Stimulated activated CD4-positive, alpha-beta T cell treated with anti-CD3 and anti-CD28 coated beads, TNF-alpha, amount 100 ng/mL, for 24 hours (primary cell): ENCODE results near the gene RBFOX1.
"Not testable (repeated sequence)": the region's sequence is repeated elsewhere in the genome, so short reads cannot be mapped to it uniquely, and the experiment has no call there.

Experiments
- DNase-seq, 3 experiments: peaks; one replicate each; pipeline ENCODE4 v3.0.0-alpha.2; 2020; ENCODE audit warnings: low read depth in 3 of 3

Gene RBFOX1

DNA sequence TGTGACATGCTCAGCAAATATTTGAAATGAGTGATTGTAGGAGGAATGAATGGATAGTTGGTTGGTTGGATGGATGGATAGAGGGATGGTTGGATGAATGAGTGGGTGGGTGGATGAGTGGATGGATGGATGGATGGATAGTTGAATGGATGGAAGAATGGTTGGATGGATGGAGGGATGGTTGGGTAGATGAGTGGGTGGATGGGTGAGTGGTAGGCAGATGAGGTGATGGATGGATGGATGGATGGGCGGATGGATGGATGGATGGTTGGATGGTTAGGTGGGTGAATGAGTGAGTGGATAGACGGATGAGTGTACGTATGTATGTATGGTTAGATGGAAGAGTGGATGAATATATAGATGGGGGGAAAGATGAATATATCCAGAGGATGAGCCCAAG, 137.7 kb downstream of the RBFOX1 start:
- DNase-seq: no peak

DNA sequence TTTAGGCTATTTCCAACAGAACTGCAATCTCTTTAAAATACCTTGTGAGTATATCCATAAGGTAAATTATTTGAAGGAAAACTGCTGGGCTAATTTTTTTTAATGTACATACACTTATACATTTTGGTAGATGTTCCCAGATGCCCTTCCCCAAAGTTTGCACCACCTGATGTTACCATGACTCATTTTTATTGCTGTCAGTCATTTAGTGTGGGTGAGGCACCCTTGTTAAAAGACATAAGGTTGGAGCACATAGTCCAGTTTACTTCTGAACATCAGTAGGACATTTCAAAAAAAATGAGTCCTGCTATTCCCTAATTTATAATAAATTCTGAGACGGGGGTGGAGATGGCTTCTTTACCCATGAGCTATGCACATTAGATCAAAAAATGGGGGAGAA, 138.6 kb downstream of the RBFOX1 start:
- DNase-seq: no peak

DNA sequence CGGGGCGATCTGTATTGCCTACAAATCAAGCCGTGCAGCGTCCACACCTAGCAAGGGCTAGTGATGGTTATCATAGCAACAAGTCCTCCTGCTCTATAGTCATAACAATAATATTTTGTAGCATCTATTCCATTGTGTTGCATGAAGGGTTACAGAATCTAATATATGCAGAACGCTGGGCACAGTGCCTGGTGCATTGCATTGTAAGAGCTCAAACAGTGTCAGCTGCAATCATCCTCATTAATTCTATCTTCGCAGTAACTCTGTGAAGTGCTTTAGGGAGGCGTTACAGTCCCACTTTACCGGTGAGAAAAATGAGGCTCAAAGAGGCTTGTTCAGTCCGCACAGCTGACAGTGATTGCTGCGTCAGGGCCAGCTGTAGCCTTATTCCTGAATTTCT, 149.4 kb downstream of the RBFOX1 start:
- DNase-seq: no peak

DNA sequence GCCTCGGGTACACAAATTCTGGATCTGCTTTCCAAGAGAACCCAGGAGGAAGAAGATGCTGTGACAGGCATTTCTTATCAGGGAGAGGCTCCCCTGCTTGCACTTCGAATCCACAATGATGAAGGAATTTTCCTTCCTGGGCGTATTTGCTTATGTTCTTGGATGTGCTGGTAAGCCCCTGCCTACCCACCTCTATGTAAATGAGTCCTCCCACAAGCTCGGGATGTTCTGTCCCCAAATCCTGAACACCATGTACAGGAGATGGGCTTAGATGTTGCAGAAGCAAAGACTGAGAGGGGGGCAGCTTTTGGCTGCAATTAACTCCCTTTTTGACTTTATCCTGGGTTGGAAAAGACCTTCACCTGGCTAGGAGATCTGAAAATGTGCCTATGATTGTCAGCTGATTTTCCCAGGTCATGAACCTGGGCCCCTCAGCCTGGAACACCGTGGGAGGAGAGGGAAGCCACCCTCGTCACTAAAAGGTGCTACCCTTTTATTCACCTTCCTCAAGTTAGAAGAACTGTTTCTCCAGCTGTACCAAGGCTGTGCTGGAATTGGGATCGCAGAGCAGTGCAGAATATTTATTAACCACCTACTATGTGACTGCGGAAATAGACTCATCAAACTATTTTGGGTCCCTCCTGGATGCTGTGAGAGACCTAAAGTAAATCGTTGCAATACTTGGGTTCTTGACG, 150.1 kb downstream of the RBFOX1 start:
- DNase-seq: no peak

DNA sequence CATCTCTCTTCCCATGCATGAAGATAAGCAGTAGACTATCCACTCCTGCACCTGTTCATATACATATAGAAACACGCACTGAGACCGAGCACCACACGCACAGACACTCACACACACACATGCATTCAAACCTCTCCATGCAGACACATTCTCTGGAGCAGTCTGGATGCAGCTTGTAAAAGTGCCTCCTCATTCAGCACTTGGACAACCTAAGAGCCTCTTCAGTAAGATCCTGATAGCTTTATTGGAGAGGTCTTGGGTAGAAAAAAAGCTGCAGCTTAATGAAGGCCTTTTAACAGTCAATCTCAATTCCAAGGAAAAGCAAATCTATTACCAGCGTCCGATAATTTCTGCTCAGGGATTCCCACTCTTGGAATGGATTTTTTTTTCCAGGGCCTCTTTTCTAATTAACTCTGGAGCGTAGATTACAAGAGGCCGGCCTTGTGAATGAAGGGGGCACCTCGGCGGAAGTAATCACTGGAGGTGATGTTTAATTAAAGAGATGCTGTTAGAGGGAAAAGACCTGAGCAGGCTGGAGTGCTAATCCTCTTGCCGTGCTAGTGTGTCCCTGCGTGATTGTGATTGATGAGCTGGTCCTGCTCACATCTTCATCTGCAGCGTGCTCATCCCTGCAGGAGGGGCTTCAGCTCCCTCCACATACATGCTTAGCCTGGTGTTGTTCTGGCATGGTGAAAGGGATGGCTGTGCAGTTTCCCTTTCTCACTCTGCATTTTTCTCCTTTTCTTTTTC, 155.1 kb downstream of the RBFOX1 start:
- no peak for DNase-seq

DNA sequence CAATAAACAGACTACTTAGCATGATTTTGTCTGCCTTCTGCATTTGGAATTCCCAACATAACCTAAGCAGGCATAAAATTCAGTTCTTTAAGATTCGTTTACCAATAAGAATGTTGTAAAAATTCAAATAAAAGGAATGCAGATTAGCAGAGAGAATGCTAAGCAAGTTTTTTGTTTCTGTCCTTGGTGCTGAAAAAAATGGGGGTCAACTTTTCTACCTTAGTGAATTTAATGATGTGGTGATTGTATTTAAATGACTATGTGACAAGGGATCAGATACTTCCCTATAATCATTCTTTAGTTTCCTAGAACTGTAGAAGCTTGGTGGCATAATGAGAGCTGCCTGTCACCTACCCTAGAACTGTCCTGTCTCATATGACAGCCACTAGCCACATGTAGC, 159.5 kb downstream of the RBFOX1 start:
- DNase-seq: no peak

DNA sequence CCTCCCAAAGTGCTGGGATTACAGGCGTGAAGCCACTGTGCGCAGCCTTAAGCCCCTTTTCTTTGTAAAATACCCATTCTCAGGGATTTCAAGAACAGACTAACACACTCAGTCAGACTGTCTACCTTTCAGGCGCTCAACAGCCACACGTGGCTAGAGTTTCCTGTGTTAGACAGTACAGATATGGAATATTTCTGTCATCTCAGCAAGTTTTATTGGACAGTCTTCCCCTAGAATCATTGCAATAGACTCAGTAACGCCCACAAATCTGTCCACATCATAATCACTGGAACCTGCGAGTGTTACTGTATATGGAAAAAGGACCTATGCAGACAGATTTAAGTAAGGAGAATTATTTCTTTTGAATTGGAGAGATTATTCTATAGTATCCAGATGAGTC, 160.5 kb downstream of the RBFOX1 start:
- DNase-seq: no peak

DNA sequence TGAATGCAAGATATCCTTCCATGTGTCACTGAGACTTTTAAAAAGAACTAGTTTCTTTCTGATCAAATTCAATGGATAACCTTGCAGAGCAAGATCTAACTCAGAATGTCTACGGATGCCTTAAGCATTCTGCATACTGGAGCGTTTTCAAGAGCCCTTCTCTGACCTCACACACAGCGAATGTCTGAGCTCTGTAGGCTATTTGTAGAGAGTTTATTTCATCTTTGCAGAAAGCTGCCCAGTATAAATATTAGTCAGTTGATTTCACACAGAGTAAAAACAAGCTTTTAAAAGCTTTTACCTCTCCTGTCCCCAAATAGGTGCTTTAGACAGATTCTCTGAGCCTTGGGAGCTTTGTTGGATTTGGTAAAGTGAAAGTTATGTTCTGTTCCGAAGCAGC, 165.0 kb downstream of the RBFOX1 start:
- DNase-seq: no peak

DNA sequence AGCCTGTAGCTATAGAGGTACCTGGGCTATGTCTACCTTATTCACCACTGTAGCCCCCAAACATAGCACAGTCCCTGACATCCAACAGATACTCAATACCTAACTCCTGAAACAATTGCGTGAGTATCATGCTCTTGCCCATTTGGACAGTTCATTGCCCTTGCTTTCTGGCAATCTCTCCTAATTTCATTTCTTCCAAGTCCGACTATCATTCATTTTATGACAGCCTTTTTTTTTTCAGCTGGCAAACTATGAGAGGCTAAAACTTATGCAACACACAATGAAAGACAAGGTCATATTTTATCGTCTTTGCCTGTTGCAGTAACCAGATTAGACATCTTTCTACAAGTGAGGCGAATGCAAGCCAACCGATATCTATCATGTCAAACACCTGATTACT, 169.2 kb downstream of the RBFOX1 start:
- no peak for DNase-seq

DNA sequence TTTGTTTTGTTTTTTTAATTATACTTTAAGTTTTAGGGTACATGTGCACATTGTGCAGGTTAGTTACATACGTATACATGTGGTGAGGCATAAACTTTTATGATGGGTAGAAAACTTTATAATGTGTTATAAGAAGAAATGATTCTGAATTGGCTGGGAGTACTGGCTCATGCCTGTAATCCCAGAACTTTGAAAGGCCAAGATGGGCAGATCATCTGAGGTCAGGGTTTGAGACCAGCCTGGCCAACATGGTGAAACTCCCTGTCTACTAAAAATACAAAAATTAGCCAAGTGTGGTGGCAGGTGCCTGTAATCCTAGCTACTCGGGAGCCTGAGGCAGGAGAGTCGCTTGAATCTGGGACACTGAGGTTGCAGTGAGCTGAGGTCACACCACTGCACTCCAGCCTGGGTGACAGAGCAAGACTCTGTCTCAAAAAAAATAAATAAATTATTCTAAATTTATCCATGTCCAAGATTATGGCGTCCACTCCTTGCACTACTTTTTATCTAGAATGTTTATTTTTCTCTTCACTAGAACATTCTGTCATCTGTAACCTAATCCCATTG, 170.0 kb downstream of the RBFOX1 start:
- not testable (repeated sequence) for DNase-seq

DNA sequence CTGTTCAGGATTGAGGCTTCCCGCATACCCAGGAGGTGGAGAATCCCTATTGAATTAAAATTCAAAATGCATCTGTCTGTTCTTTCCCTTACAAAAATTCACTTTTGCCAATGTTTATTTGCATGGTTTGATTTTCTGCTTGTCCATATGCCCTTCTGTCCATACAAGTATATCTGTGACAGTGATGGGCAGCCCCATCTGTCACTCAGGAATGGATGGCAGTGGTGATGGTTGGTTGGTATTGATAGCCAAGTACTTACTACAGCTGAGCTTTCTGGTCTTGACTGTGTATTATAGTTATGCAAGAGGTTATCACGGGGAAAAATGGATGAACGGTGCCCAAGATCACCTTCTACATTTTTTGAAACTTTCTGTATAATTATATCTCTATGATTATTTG, 171.0 kb downstream of the RBFOX1 start:
- no peak for DNase-seq

DNA sequence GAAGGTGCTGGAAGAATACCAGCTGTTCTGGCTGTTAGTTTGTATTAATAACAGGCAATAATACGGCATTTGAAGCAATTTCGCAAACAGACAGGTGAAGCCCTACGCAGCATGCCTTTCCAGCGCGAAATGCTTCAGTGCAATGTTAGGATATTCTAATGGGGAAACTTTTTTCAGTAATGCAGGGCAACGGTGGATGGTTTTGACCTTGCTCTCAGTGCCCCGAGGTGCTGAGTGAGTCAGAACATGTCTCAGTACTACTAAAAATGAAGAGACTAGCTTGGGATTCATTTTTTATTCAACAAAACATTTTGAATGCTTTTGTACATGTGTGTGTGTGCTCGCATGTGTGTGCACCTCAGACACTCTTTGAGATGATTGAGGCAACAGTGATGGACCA, 172.2 kb downstream of the RBFOX1 start:
- DNase-seq: no peak

DNA sequence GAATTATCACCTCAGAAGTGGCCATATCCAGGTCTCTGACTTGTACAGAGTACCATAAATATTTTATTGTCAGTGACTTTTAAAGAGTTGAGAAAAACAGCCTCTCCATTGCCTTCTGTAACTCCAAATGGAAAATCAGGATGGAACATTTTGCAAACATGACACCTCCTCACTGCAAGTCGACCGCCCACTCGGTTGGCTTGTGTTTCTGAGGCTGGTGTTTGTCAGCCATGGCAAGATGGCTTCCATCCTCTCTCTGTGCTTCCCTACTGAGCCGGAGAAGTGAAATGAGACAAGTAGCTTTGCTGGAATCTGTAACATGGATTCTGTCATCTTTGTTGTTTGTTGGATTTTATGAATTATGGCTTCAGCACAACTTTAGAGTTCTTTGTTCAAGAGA, 172.8 kb downstream of the RBFOX1 start:
- no peak for DNase-seq

DNA sequence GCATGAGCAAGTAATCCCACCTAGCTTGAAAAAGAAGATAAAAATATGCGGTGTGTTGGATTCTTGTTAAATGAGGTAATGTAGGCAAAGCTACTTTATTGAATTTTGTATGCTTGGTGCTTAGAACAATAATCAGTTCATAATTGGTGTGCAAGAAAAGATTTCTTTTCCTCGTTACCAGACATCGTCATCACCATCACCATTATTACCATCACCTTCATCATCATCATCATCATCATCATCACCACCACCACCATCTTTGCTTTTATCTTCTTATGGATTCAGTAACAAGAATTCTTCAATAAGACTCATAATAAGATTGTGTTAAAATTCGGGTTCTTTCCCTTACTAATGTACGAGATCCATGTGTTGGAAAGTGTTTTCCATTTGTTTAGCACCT, 173.7 kb downstream of the RBFOX1 start:
- DNase-seq: no peak

DNA sequence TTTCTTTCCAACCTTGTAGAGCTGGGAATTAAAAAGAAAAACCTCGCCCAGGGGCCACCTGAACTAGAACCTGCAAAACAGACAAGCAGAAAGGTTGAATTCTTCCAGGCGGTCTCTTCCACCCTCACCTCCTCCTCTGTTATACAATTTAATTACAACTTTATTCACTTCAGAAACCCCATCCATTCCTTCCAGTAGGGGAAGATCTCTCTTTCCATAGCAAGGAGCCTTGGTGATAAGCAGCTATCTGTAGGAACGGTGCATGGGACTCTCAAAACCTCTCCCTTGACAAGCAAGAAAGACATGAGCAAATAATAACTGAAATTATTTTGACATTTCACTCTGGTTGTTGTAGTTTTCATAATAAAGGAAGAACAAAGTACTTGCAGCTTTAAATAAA, 176.0 kb downstream of the RBFOX1 start:
- DNase-seq: no peak

DNA sequence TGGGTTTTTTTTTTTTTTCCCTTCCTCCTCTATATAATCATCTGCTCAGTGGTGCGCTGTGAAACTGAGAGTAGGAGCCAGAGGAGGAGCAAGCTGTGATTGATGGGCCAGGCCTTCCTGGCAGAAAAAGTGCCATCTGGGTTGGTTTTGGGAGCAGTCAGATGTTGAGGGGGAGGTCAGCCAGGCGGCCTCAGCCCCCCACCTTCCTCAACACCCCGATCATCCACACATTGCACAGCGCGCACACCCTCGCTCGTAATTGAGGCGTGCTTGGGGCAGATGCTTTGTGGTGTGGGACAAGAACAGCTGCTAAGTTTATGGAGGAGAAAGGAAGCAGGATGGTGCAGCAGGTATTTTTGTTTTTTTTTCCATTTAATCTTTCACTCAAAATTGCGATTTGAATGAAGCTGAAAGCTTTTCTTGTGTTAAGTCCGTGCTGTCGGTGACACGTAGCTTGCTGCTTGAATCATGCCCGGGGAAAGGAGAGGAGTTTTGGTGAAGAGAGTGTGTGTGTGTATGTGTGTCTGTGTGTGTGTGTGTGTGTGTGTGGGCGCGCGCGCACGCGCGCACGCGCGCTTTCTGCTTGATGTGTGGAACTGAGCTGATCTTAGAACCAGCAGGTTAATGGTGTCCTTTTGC, 177.4 kb downstream of the RBFOX1 start:
- no peak for DNase-seq

DNA sequence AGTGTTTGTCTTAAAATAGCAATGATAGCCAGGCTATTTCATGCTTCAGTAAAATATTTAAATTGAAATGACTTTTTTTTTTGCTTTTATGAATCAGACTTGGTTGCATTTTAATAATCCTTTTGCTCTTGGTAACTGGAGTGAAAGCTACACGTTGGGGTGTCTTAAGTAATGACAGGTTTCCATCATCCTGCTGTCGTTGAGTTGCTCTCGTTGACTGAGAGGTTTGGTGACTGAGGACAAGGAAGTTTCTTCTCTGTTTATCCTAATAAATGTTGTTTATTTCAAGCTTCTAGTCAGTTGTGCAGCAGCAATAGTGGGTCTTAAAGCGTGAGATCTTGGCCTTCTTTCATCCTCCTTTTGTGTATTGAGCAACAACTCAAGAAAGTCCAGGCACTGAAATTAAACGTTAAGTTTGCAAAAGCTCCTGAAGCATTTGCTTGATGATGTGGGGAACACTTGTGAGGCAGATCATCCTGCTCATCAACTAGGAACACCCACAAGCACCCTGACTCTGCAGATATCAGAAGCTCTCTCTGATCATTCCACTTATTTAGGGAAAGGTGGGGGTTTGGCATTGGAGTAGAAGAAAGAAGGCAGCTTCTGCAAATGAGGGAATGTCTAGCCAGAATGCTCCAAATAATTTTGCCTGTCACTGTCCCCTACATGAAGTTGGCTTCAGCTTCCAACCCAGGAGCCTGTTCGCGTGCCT, 179.1 kb downstream of the RBFOX1 start:
- no peak for DNase-seq

DNA sequence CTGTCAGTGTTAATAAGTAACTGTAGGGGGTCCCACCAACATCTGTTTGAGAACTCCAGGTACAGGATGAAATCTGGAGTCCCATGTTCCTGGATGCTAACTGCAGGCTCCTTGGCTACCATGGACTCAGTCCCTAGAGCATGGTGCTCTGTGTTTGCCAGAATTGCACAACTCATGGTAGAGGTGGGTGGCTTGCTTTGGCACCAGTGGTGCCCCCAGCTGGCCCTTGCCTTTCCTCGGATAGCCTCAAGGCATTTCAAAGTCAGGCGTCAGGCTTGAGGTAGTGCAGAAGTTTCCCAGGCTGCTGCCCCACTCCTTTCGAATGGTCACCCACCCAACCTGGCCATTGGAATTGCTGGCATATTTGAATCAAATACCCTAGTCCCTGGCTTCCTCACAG, 179.9 kb downstream of the RBFOX1 start:
- no peak for DNase-seq

DNA sequence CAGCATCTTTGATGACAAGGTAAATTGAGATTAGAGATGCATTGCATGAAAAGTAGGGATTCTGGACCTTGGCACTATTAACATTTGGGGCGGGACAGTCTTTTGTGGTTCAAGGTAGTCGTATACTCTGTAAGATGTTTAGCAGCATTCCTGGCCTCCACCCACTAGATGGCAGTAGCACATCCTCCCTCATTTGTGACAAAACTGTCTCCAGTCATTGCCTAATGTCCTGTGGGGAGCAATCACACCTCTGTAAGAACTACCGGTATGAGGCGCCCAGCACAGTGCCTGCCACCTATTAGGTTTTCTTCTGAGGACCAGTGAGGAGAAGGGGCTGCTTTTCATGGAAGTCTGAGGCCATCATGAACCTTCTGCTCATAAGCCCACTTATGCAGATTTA, 180.8 kb downstream of the RBFOX1 start:
- DNase-seq: no peak

DNA sequence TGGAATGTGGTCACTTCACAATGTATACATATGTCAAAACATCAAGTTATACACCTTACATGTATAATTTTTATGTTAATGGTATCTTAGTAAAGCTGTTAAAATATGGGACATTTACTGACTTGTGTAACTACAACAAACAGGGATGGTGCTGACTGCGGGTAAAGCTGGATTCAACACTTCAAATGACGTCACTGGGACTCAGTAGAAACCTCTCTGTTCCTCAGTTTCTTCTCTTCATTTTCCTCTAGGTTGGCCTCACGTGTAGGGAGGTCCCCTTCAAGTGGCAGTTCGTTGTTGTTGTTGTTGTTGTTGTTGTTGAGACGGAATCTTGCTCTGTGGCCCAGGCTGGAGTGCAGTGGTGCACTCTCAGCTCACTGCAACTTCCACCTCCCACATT, 182.9 kb downstream of the RBFOX1 start:
- DNase-seq: no peak

DNA sequence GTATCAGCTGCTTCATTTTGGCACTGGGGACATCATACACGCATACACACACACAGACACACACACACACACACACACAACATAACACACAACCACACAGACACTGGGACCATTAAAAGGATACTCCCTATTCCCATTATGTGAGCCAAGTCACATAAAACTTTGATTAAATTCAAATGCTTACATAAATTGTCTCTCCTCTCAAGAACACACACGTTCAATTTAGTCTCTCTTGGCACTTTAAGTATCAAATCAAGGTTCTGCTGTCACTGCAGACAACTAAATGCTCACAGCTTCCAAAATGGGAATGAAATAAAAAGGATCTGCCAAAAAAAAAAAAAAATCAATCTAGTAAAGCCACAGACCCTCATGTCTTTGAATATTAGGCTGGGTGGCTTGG, 184.9 kb downstream of the RBFOX1 start:
- DNase-seq: no peak

DNA sequence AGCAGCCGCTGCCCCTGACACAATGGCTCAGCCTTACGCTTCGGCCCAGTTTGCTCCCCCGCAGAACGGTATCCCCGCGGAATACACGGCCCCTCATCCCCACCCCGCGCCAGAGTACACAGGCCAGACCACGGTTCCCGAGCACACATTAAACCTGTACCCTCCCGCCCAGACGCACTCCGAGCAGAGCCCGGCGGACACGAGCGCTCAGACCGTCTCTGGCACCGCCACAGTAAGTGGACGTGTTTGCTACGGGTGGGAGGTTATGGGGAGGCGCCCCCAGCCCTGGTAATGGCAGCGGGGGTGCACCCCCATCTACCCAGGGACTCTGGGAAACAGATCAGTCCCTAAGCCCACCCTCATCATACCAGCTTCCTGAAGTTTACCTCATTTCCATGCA, 185.5 kb downstream of the RBFOX1 start:
- DNase-seq: no peak
